DMS53 treated with DMSO at 0.1 percent for 48 hours (cell line): ENCODE data around the gene NLGN1.

ENCODE experiments used
- DNase-seq: peaks from one replicate; lab custom pipeline; 2025; ENCODE audit not compliant: unreplicated experiment; lab: John Stamatoyannopoulos, UW

The NLGN1 gene

GRCh38 chr3:173893066-173893465 is 495.5 kb downstream of the NLGN1 start:
- DNase-seq, result peak; percentile 14

GRCh38 chr3:173893835-173894234 is 496.3 kb downstream of the NLGN1 start:
- DNase-seq, result no peak

- DNase-seq, result no peak
Measured at GRCh38 chr3:173897631-173898030, 500.1 kb downstream of the NLGN1 start.

- no peak for DNase-seq
Measured at GRCh38 chr3:173901649-173902048, 504.1 kb downstream of the NLGN1 start.

- DNase-seq, result no peak
Measured at GRCh38 chr3:173902401-173902800, 504.9 kb downstream of the NLGN1 start.

GRCh38 chr3:173902871-173903270 is 505.3 kb downstream of the NLGN1 start:
- DNase-seq, result no peak

- no peak for DNase-seq
Measured at GRCh38 chr3:173905381-173905780, 507.8 kb downstream of the NLGN1 start.

- no peak for DNase-seq
Measured at GRCh38 chr3:173911446-173911845, 513.9 kb downstream of the NLGN1 start.

GRCh38 chr3:173912126-173912525 is 514.6 kb downstream of the NLGN1 start:
- no peak for DNase-seq

- no peak for DNase-seq
Measured at GRCh38 chr3:173913397-173913796, 515.9 kb downstream of the NLGN1 start.

- DNase-seq, result no peak
Measured at GRCh38 chr3:173913974-173914421, 516.5 kb downstream of the NLGN1 start.

- no peak for DNase-seq
Measured at GRCh38 chr3:173916799-173917198, 519.3 kb downstream of the NLGN1 start.

- peak; percentile 49 for DNase-seq
Measured at GRCh38 chr3:173920386-173920785, 522.8 kb downstream of the NLGN1 start.

- DNase-seq, result no peak
Measured at GRCh38 chr3:173921732-173922131, 524.2 kb downstream of the NLGN1 start.

- no peak for DNase-seq
Measured at GRCh38 chr3:173923204-173923603, 525.7 kb downstream of the NLGN1 start.

GRCh38 chr3:173930251-173930650 is 532.7 kb downstream of the NLGN1 start:
- DNase-seq, result no peak

- peak; percentile 57 for DNase-seq
Measured at GRCh38 chr3:173932624-173933023, 535.1 kb downstream of the NLGN1 start.

- DNase-seq, result peak; percentile 14
Measured at GRCh38 chr3:173933113-173933512, 535.6 kb downstream of the NLGN1 start.

- no peak for DNase-seq
Measured at GRCh38 chr3:173936316-173936715, 538.8 kb downstream of the NLGN1 start.

- DNase-seq, result peak; percentile 72
Measured at GRCh38 chr3:173938159-173938558, 540.6 kb downstream of the NLGN1 start.

GRCh38 chr3:173938616-173939015 is 541.1 kb downstream of the NLGN1 start:
- DNase-seq, result no peak

- no peak for DNase-seq
Measured at GRCh38 chr3:173939331-173939730, 541.8 kb downstream of the NLGN1 start.

- DNase-seq, result no peak
Measured at GRCh38 chr3:173943264-173943663, 545.7 kb downstream of the NLGN1 start.

- DNase-seq, result no peak
Measured at GRCh38 chr3:173945170-173945569, 547.6 kb downstream of the NLGN1 start.
